Measurements from ENCODE around the gene AUH.
A peak's percentile ranks its signal among the peaks of the same experiment; 100 is the strongest.
"Not testable (repeated sequence)": the region's sequence is repeated elsewhere in the genome, so short reads cannot be mapped to it uniquely, and the experiment has no call there.

The AUH gene

GRCh38 chr9:91208419-91208745 is 153.3 kb downstream of the AUH start:
- no peak for DNase-seq (ENCODE audit: low read depth in 2 of 2)

GRCh38 chr9:91207729-91208418 is 153.8 kb downstream of the AUH start:
- peak in 1 of 2 experiments; percentile 50 for DNase-seq (ENCODE audit: low read depth in 2 of 2)

GRCh38 chr9:91207397-91207728 is 154.4 kb downstream of the AUH start:
- DNase-seq (ENCODE audit: low read depth in 2 of 2) = no peak

GRCh38 chr9:91206806-91207205 is 154.9 kb downstream of the AUH start:
- DNase-seq (ENCODE audit: low read depth in 2 of 2) = no peak

- no peak for DNase-seq (ENCODE audit: low read depth in 2 of 2)
Observed at GRCh38 chr9:91202736-91203283, 158.9 kb downstream of the AUH start.

GRCh38 chr9:91200692-91201336 is 160.9 kb downstream of the AUH start:
- no peak for DNase-seq (ENCODE audit: low read depth in 2 of 2)

GRCh38 chr9:91199739-91200497 is 161.8 kb downstream of the AUH start:
- no peak for DNase-seq (ENCODE audit: low read depth in 2 of 2)

- not testable (repeated sequence) for DNase-seq (ENCODE audit: low read depth in 2 of 2)
Observed at GRCh38 chr9:91198881-91199280, 162.8 kb downstream of the AUH start.

- no peak for DNase-seq (ENCODE audit: low read depth in 2 of 2)
Observed at GRCh38 chr9:91198405-91198804, 163.3 kb downstream of the AUH start.

- peak; percentile 97 to 98 for DNase-seq (ENCODE audit: low read depth in 2 of 2)
Observed at GRCh38 chr9:91197232-91198181, 164.2 kb downstream of the AUH start.

- DNase-seq (ENCODE audit: low read depth in 2 of 2) = no peak
Observed at GRCh38 chr9:91196103-91196950, 165.4 kb downstream of the AUH start.

GRCh38 chr9:91195372-91196012 is 166.2 kb downstream of the AUH start:
- DNase-seq (ENCODE audit: low read depth in 2 of 2) = no peak

- peak; percentile 71 to 73 for DNase-seq (ENCODE audit: low read depth in 2 of 2)
Observed at GRCh38 chr9:91193658-91194391, 167.9 kb downstream of the AUH start.

GRCh38 chr9:91193087-91193657 is 168.5 kb downstream of the AUH start:
- peak; percentile 92 to 93 for DNase-seq (ENCODE audit: low read depth in 2 of 2)

GRCh38 chr9:91192381-91193086 is 169.2 kb downstream of the AUH start:
- DNase-seq (ENCODE audit: low read depth in 2 of 2) = no peak

- DNase-seq (ENCODE audit: low read depth in 2 of 2) = no peak
Observed at GRCh38 chr9:91191411-91192380, 170.0 kb downstream of the AUH start.

GRCh38 chr9:91190062-91190461 is 171.7 kb downstream of the AUH start:
- DNase-seq (ENCODE audit: low read depth in 2 of 2) = no peak
